Breast epithelium (tissue), 3 donors: ENCODE measurements around the gene TRMT44.

Source experiments
- POLR2A ChIP-seq: fragments of 450-650 bp; IDR thresholded peaks from one replicate; pipeline ENCODE4 v1.6.1; 2016; ENCODE audit warnings: antibody characterized with exemption, mild to moderate bottlenecking, moderate library complexity
- POLR2AphosphoS5 ChIP-seq, 3 donors: sonication (generic); formaldehyde crosslinking; IDR thresholded peaks; one replicate each; pipeline ENCODE4 v1.6.1; 2017; ENCODE audit warnings: antibody characterized with exemption in 3 of 3
- TF ChIP-seq, protein P1 (sequence below), 3 donors: fragments of 450-650 bp; IDR thresholded peaks; one replicate each; pipeline ENCODE4 v1.5.1; 2016 to 2017; ENCODE audit warnings: antibody characterized with exemption in 3 of 3, mild to moderate bottlenecking in 3 of 3, moderate library complexity in 3 of 3

DNA sequence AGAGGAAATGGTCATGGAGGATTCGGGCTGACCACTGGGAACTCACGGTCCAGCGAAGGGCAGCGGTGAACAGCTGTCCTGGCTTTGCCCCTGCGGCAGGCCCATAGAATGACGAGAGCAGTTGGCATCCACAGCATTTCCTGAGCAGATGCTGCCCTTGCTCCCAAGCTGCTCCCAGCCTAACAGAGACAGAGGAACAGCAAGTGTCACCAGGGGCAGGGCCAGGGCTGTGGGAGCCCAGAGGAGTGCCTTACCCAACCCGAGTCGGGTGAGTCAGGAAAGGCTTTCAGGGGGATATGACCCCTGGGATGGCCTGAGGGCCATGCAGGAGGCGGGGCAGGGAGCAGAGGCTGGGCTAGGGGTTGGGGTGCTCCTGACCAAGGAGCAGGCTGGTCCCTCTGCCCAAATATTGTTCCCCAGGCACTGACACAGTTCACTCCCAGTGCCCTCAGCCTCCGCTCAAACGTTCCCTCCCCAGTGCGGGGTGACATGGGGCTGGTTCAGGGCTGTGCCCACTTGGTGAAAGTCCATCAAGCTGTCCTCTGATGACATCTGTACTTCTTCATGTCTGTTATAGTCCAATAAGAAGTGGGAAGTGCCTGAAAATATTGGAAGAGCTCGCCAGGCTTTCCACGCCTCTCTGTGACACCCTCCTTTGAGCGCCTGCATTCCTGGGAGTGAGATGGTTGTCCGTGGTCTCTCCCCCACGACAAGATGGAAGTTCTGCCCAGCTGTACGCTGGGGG, 74.9 kb downstream of the TRMT44 start:
- TF ChIP-seq, protein P1, sequence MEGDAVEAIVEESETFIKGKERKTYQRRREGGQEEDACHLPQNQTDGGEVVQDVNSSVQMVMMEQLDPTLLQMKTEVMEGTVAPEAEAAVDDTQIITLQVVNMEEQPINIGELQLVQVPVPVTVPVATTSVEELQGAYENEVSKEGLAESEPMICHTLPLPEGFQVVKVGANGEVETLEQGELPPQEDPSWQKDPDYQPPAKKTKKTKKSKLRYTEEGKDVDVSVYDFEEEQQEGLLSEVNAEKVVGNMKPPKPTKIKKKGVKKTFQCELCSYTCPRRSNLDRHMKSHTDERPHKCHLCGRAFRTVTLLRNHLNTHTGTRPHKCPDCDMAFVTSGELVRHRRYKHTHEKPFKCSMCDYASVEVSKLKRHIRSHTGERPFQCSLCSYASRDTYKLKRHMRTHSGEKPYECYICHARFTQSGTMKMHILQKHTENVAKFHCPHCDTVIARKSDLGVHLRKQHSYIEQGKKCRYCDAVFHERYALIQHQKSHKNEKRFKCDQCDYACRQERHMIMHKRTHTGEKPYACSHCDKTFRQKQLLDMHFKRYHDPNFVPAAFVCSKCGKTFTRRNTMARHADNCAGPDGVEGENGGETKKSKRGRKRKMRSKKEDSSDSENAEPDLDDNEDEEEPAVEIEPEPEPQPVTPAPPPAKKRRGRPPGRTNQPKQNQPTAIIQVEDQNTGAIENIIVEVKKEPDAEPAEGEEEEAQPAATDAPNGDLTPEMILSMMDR (IDR thresholded peaks at IDR 0.05), result no peak
- TF ChIP-seq POLR2A (no peak), POLR2AphosphoS5 (IDR thresholded peaks at IDR 0.05) (no peak)
